ENCODE measurements around the gene C14orf132.
"Not testable (repeated sequence)": the region's sequence is repeated elsewhere in the genome, so short reads cannot be mapped to it uniquely, and the experiment has no call there.

Gene C14orf132

DNA sequence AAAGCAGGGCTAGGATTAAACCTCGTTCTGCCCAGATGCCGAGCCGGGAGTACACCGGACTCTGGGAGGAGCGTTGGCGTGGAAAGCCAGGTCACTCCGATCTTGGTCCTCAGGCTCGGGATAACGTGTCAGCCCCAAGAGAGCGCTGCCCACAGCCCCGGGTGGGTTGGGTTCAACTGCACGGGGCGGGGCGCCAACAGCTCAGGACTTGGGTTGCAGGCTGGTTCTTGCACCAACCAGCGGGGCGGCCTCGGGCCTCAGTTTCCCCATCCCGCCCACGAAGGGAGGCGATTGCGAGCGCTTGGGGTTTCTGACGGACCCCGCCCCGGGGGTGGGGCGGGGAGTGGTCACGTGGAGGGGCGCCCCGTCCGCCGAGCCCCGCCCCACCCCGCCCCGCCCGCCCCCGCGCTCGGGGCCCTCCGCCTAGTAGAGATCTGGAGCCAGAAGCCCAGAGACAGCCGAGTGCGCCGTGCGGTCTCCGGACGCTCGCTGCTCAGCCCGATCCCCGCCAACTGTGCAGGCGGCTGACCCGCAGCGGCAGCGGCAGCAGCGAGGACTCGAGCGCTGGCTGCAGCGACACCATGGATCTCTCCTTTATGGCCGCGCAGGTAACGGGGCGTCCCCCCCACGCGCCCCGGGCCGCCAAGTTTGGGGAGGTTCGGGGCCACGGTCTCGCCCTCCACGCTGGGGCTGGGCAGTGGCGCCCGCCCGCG, at the start of gene C14orf132:
TSS of gene C14orf132 (plus strand) at position 443 of the 713 bp plus-strand sequence. CDS start at position 582, 139 bp downstream.
- DNase-seq (peak; percentile 23), ATAC-seq (replicated peaks) (peak; percentile 86)
- H3K36me3 Mint-ChIP-seq = no peaks in the 10 kb centered on the region
- peak within 1 kb of the TSS; percentile 71 for H3K27ac Mint-ChIP-seq
- H3K27me3 Mint-ChIP-seq = peaks cover 67 to 90% of the 10 kb centered on the region in 2 donors
- peak within 1 kb of the TSS; percentile 85 to 88 for H3K4me3 Mint-ChIP-seq
- H3K9me3 Mint-ChIP-seq = peaks cover 3% of the 10 kb centered on the region in 2 donors
- H3K4me1 Mint-ChIP-seq = peaks cover 14 to 21% of the 10 kb centered on the region in 2 donors

DNA sequence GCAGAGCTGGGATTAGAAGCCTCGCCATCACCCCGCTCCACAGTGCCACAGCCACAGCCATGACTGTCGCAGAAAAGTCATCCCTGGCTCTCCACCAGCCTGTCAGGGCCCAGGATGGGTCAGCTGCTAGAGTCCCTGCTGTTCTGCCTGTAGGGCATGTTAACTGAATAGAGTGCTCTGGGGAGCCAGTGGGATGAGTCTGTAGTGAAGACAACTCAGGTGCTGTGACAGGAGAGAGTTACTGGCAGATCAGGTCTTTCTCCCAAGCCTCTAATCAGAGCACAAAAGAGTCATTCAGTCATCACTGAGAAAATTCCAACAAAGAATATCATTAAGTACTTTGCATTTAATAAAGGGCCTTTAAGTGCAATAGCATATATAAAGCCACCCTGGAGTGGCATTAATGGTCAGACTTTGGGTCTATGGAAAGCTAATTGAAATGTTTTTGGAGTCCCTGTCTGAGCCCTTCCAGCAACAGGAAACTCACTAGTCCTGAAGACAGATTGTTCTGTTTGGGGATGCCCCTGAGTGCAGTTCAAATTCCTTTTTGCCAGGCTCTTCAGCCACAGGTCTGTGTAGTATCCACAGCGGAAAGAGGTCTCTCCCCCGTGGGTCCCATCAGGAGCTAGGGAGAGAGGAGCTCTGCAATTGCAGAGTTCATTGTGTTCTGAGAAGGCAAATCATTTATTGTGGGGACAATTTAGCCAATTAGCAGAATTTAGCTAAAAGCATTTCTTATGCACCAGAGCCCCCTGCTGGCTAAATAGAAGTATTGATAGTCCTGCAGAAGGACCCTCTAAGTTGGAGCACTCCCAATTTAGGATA, 45.2 kb upstream of the C14orf132 start:
- Mint-ChIP-seq H3K27ac (no peak overlapping the region), H3K9me3 (peaks cover 19 to 20% of the 10 kb centered on the region in 2 donors), H3K36me3 (peaks cover 4 to 15% of the 10 kb centered on the region in 2 donors), H3K4me3 (no peak overlapping the region), H3K4me1 (peaks cover 2 to 5% of the 10 kb centered on the region in 2 donors), H3K27me3 (peaks cover 33 to 48% of the 10 kb centered on the region in 2 donors)
- DNase-seq (peak; percentile 5), ATAC-seq (replicated peaks) (peak; percentile 46 to 49)

DNA sequence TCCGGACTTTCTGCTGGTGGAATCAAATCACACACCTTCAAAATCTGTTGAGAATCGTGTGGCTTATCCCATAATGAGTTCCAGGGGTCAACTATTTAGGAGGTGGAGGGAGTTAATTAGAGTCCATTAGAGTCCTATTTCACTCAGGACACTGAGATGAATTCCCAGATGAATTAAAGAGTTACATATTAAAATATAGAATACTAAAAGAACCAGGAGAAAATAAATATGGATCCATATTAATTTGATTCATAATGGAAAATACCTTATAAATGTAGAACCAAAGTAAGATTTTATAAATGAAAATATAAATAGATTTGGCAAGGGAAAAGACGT, 44.6 kb upstream of the C14orf132 start:
- Mint-ChIP-seq H3K9me3 (peaks cover 19 to 20% of the 10 kb centered on the region in 2 donors), H3K36me3 (peaks cover 4 to 15% of the 10 kb centered on the region in 2 donors), H3K4me3 (no peak overlapping the region), H3K27ac (no peak overlapping the region), H3K27me3 (peaks cover 35 to 54% of the 10 kb centered on the region in 2 donors), H3K4me1 (peaks cover 2 to 5% of the 10 kb centered on the region in 2 donors)
- ATAC-seq (replicated peaks) (no peak), DNase-seq (no peak)

DNA sequence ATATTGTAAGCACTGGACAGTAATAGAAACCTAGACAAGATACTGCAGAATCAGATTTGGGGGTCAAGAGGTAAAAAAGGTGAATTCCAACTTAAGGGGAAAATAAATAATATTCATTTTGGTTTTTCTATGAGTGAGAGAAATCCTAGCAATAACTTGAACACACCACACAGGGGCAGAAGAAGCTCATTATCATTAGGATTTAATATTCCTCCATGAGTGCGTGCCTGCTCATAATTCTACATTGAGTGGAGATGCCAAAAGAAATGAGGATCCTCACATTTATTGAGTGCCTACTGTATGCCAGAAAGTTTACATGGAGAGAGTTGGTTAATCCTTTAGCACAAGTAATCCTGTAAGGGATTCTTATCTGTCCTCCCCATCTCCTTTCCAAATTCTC, 40.5 kb upstream of the C14orf132 start:
- H3K4me3 Mint-ChIP-seq = no peak overlapping the region
- peaks cover 0 to 2% of the 10 kb centered on the region in 2 donors for H3K36me3 Mint-ChIP-seq
- no peak for ATAC-seq (replicated peaks)
- peaks cover 58 to 74% of the 10 kb centered on the region in 2 donors for H3K27me3 Mint-ChIP-seq
- peaks cover 3 to 5% of the 10 kb centered on the region in 2 donors for H3K9me3 Mint-ChIP-seq
- H3K4me1 Mint-ChIP-seq = peaks cover 2 to 5% of the 10 kb centered on the region in 2 donors
- DNase-seq = no peak
- H3K27ac Mint-ChIP-seq = no peak overlapping the region

DNA sequence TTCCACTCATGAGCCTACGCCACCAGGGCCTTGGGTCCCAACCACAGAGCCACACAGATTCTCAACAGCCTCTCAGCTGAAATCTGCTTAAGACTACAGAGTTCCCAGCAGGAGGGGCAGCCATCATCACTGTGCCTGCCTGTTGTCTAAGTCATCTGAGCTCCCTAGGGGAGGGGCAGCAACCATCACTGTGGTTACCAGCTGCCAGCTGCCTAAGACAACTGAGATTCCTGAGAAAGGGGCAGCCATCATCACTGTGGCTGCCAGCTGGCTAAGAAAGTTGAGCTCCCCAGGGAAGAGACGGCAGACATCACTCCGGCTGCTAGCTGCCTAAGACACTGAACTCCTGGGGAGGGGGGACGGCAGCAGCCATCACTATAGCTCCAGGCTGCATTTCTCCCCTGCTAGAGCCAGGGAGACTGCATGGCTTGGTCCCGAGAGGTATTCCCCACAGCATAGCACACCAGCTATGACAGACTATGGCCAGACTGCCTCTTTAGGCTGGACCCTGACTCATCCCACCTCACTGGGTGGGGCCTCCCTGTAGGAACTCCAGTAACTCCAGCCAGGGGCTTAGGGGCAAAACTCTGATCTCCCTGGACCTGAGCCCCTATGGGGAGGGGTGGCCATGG, 37.2 kb upstream of the C14orf132 start:
- Mint-ChIP-seq H3K27ac (no peak overlapping the region), H3K36me3 (peaks cover 0 to 2% of the 10 kb centered on the region in 2 donors), H3K27me3 (peaks cover 54 to 87% of the 10 kb centered on the region in 2 donors), H3K9me3 (peaks cover 3 to 14% of the 10 kb centered on the region in 2 donors), H3K4me1 (no peaks in the 10 kb centered on the region), H3K4me3 (no peak overlapping the region)
- DNase-seq = no peak
- no peak for ATAC-seq (replicated peaks)

DNA sequence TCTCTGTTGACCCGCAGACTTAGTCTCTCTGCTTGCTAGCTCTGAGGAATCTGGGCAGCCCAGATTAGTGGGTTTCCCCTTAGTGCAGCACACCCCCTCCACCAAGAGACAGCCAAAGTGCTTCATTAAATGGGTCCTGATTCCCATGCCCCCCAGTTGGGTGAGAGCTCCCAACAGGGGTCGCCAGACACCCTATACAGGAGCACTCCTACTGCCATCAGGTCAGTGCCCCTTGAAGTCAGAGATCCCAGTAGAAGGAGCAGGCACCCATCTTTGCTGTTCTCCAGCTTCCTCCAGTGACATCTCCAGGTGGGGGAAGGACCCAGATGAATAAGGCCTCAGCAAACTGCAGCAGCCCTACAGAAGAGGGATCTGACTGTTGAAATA, 36.7 kb upstream of the C14orf132 start:
- H3K4me1 Mint-ChIP-seq = no peaks in the 10 kb centered on the region
- DNase-seq (no peak), ATAC-seq (replicated peaks) (no peak)
- H3K36me3 Mint-ChIP-seq = peaks cover 0 to 2% of the 10 kb centered on the region in 2 donors
- peaks cover 49 to 81% of the 10 kb centered on the region in 2 donors for H3K27me3 Mint-ChIP-seq
- no peak overlapping the region for H3K4me3 Mint-ChIP-seq
- H3K27ac Mint-ChIP-seq = no peak overlapping the region
- peaks cover 3 to 16% of the 10 kb centered on the region in 2 donors for H3K9me3 Mint-ChIP-seq

DNA sequence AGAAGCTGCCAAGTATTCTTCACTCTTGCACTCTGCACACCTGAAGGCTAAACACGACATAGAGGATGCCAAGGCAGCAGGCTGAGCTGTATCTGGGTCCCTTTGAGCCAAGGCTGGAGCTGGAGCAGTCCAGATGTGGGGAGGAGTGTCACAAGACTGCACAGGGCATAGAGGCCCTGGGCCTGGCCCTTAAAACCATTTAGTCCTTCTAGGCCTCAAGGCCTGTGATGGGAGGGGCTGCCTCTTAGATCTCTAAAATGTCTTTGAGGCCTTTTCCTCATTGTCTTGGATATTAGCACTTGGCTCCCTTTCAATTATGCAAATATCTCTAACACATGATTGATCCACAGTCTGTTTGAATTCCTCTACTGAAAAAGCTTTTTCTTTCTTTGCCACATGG, 28.0 kb upstream of the C14orf132 start:
- Mint-ChIP-seq H3K9me3 (peaks cover 15 to 17% of the 10 kb centered on the region in 2 donors), H3K4me3 (no peak overlapping the region), H3K36me3 (peaks cover 8 to 10% of the 10 kb centered on the region in 2 donors), H3K27ac (no peak overlapping the region), H3K27me3 (no peaks in the 10 kb centered on the region), H3K4me1 (peaks cover 14 to 19% of the 10 kb centered on the region in 2 donors)
- no peak for DNase-seq
- no peak for ATAC-seq (replicated peaks)

DNA sequence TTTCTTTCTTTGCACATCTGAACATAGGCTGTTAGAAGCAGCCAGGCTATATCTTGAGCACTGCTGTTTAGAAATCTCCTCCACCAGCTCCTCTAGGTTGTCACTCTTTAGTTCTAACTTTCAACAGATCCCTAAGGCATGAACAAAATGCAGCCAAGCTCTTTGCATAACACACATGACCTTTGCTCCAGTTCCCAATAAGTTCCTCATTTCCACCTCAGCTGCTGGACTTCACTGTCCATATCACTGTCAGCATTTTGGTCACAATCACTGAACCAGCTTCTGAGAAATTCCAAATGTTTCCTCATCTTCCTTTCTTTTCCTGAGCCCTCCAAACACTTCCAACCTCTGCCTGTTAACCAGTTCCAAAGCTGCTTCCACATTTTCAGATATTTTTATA, 27.6 kb upstream of the C14orf132 start:
- peaks cover 0 to 1% of the 10 kb centered on the region in 2 donors for H3K27me3 Mint-ChIP-seq
- DNase-seq = no peak
- H3K27ac Mint-ChIP-seq = no peak overlapping the region
- peaks cover 15 to 17% of the 10 kb centered on the region in 2 donors for H3K9me3 Mint-ChIP-seq
- H3K4me3 Mint-ChIP-seq = no peak overlapping the region
- peaks cover 8 to 10% of the 10 kb centered on the region in 2 donors for H3K36me3 Mint-ChIP-seq
- ATAC-seq (replicated peaks) = no peak
- peaks cover 14 to 19% of the 10 kb centered on the region in 2 donors for H3K4me1 Mint-ChIP-seq

DNA sequence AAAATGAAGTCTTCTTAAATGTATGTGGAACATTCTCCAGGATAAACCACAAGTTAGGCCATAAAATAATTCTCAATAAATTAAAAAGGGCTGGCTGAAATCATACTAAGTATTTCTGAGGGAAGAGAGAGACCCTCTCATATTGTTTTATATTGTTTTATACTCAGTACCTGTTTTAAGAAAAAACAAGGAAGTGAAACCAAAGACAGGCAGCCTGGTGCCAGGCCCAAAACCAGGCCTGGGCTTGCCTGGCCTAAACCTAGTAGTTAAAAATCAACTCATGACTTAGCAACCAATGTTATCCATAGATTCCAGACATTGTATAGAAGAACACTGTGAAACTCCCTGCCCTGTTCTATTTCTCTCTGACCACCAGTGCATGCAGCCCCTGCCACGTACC, 26.4 kb upstream of the C14orf132 start:
- Mint-ChIP-seq H3K27me3 (peaks cover 11 to 13% of the 10 kb centered on the region in 2 donors), H3K36me3 (peaks cover 8 to 10% of the 10 kb centered on the region in 2 donors), H3K27ac (peak overlapping the region; percentile 3), H3K4me1 (peaks cover 14 to 19% of the 10 kb centered on the region in 2 donors), H3K9me3 (peaks cover 15% of the 10 kb centered on the region in 2 donors)
- H3K4me3 Mint-ChIP-seq = not testable (repeated sequence)
- DNase-seq = peak; percentile 15
- ATAC-seq (replicated peaks) = peak; percentile 33 to 38

DNA sequence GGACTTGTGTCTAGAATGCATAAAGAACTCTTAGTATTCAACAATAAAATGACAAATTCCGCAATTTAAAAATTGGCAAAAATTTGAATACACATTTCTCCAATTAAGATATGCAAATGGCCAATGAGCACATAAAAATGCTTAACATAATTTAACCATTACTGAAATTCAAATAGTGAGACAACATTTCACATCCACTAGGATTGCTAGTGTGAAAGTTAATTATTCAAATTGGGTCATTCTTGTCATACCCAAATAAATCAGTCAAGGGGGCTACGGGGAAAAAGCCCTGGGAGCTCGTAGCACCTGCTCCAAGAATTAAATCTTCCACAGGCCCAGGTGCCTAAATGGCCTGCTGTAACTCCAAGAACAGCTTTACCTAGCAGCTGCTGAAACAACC, 25.0 kb upstream of the C14orf132 start:
- no peak for DNase-seq
- no peak overlapping the region for H3K4me3 Mint-ChIP-seq
- H3K9me3 Mint-ChIP-seq = peaks cover 15 to 17% of the 10 kb centered on the region in 2 donors
- H3K27ac Mint-ChIP-seq = no peak overlapping the region
- H3K27me3 Mint-ChIP-seq = peaks cover 25 to 27% of the 10 kb centered on the region in 2 donors
- peaks cover 14 to 19% of the 10 kb centered on the region in 2 donors for H3K4me1 Mint-ChIP-seq
- no peak for ATAC-seq (replicated peaks)
- peaks cover 8 to 10% of the 10 kb centered on the region in 2 donors for H3K36me3 Mint-ChIP-seq

DNA sequence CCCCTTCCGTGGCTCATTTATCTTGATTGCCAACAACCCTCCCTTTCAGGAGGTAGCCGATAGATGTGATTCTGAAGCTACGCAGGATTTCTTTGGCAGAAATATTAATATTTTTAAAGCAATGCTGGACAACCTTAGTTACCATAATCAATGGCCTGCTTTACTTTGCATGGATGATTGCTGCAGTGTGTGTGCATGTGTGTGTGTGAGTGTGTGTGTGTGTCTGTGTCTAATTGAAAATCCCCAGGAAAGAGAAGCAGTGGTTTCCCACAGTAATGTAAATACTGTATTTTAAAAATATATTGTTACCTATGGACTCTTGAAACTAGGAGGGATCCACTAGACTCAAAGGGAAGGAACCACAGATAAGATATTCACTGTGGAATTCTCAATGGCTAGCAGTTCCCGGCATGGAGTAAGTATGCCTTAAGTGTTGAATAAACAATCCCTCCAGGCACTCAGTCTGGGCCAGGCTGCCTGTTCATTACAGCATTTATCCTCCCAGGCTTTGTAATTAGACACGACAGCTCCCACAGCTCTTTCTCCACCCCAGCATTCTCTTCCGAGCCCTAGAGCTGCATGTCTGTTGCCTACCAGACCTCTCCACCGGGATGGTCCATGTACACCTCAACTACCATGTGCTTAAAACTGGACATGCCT, 22.5 kb upstream of the C14orf132 start:
- Mint-ChIP-seq H3K4me1 (peaks cover 12 to 15% of the 10 kb centered on the region in 2 donors), H3K9me3 (peaks cover 3 to 8% of the 10 kb centered on the region in 2 donors), H3K27ac (no peak overlapping the region), H3K27me3 (peaks cover 39 to 45% of the 10 kb centered on the region in 2 donors), H3K4me3 (no peak overlapping the region), H3K36me3 (peaks cover 2 to 3% of the 10 kb centered on the region in 2 donors)
- ATAC-seq (replicated peaks) (no peak), DNase-seq (no peak)

DNA sequence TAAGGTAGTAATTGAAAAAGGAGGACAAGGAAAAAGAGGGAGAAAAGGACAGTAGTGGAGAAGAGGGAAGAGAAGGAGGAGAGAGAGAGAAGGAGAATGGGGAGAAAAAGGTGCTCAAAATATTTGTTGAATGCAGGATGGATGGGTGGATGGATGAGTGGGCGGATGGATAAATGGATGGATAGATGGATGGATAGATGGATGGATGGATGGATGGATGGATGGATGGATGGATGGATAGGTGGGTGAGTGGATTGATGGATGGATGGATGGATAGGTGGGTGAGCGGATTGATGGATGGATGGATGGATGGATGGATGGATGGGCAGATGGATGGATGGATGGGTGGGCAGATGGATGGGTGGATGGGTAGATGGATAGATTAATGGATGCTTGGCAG, 21.3 kb upstream of the C14orf132 start:
- ATAC-seq (replicated peaks) (no peak), DNase-seq (no peak)
- Mint-ChIP-seq H3K4me3 (no peak overlapping the region), H3K4me1 (peaks cover 3 to 6% of the 10 kb centered on the region in 2 donors), H3K9me3 (peaks cover 0 to 3% of the 10 kb centered on the region in 2 donors), H3K36me3 (no peaks in the 10 kb centered on the region), H3K27ac (no peak overlapping the region), H3K27me3 (peaks cover 39 to 53% of the 10 kb centered on the region in 2 donors)

DNA sequence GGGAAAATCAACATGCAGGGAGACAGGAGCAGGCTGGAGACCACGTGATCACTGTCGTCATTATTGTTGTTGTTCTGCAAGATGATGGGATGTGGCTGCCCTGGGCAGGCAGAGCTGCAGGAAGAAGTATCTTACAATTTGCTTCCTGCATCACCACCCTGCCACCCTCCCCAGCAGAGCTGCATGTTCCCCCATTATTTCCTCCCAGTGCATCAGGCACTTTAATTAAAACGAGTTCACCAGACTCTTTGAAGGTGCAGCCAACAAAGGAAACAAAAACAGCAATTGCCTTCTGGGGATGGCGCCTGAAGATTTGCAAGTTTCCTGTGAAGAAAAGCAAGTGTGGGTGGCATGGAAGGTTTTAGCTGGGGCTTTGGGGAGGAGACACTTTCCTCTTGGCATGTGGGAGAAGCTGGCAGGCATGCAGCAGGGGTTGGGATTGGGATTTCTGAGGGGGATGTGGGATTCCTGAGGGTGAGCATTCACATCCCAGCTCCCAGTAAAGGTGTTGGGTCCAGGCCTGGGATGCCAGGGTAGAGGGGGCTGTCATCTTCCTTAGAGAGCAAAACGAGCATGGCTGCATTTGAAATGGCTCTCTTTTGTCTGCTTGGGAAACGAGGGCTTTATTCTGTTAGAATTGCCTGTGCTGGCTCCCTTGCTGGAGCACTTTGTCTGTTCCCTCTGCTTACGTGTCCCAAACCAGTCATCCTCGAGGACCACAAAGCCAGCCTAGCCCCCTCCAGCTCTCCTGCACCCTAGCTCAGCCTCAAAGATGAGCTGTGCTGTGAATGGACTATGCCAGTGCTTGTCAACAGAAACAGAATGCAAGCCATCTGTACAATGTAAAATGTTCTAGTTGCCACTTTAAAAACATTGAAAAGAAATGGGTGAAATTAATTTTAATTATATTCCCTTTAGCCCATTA, 11.5 kb upstream of the C14orf132 start:
- ATAC-seq (replicated peaks) (no peak), DNase-seq (no peak)
- Mint-ChIP-seq H3K27me3 (peaks cover 46 to 59% of the 10 kb centered on the region in 2 donors), H3K27ac (no peak overlapping the region), H3K4me1 (no peaks in the 10 kb centered on the region), H3K36me3 (no peaks in the 10 kb centered on the region), H3K4me3 (no peak overlapping the region), H3K9me3 (no peaks in the 10 kb centered on the region)

All from stimulated activated naive B cell treated with anti-CD40 and anti-IgM and Interleukin-4, amounts not matched to agents 10 μg/mL and 1 μg/mL and 100 μg/mL, for 72 hours (primary cell).